AG08396 (cell line): ENCODE results near the gene C16orf90.
"Not testable (repeated sequence)": the region's sequence is repeated elsewhere in the genome, so short reads cannot be mapped to it uniquely, and the experiment has no call there.

Experiments
- DNase-seq: peaks from one replicate; pipeline ENCODE4 v3.0.0; 2012; ENCODE audit warnings: low spot score, mixed read lengths

The C16orf90 gene

GRCh38 chr16:3482659-3483241 lies 12.5 kb downstream of the C16orf90 start:
- no peak for DNase-seq

GRCh38 chr16:3481696-3482658 lies 13.3 kb downstream of the C16orf90 start:
- no peak for DNase-seq

GRCh38 chr16:3480901-3481695 lies 14.2 kb downstream of the C16orf90 start:
- DNase-seq, result peak; percentile 56

- no peak for DNase-seq
Measured at GRCh38 chr16:3479654-3480216, 15.6 kb downstream of the C16orf90 start.

GRCh38 chr16:3478242-3478925 lies 16.9 kb downstream of the C16orf90 start:
- no peak for DNase-seq

- no peak for DNase-seq
Measured at GRCh38 chr16:3476409-3476808, 18.9 kb downstream of the C16orf90 start.

- no peak for DNase-seq
Measured at GRCh38 chr16:3475604-3476375, 19.5 kb downstream of the C16orf90 start.

- not testable (repeated sequence) for DNase-seq
Measured at GRCh38 chr16:3474870-3475269, 20.4 kb downstream of the C16orf90 start.

- DNase-seq, result no peak
Measured at GRCh38 chr16:3474136-3474779, 21.0 kb downstream of the C16orf90 start.

- not testable (repeated sequence) for DNase-seq
Measured at GRCh38 chr16:3473596-3473943, 21.7 kb downstream of the C16orf90 start.

GRCh38 chr16:3472878-3473595 lies 22.3 kb downstream of the C16orf90 start:
- DNase-seq, result no peak

GRCh38 chr16:3471518-3472176 lies 23.6 kb downstream of the C16orf90 start:
- no peak for DNase-seq

GRCh38 chr16:3470723-3471122 lies 24.6 kb downstream of the C16orf90 start:
- no peak for DNase-seq

GRCh38 chr16:3469736-3470135 lies 25.6 kb downstream of the C16orf90 start:
- no peak for DNase-seq

GRCh38 chr16:3468501-3468900 lies 26.8 kb downstream of the C16orf90 start:
- no peak for DNase-seq

GRCh38 chr16:3467921-3468320 lies 27.4 kb downstream of the C16orf90 start:
- no peak for DNase-seq

GRCh38 chr16:3467182-3467581 lies 28.1 kb downstream of the C16orf90 start:
- DNase-seq, result no peak

GRCh38 chr16:3465911-3466584 lies 29.2 kb downstream of the C16orf90 start:
- no peak for DNase-seq

- DNase-seq, result no peak
Measured at GRCh38 chr16:3465301-3465700, 30.0 kb downstream of the C16orf90 start.
